GM13977 (cell line): ENCODE results near the gene ADSS2.

Experiments used
- DNase-seq: peaks from one replicate; pipeline ENCODE4 v3.0.0; 2012; ENCODE audit warnings: low spot score
- in situ Hi-C: fragments of 300-500 bp; cut with MboI; formaldehyde crosslinking; loops from one replicate; pipeline ENCODE4 v1.12.0; 2022; ENCODE audit warnings: low sequenced_read_pairs, low pct_unique_long_range_greater_than_20kb, mixed read lengths, inconsistent platforms; ENCODE audit not compliant: unreplicated experiment
- TF ChIP-seq, protein P1 (sequence below): IDR thresholded peaks from 2 replicates; pipeline ENCODE4 v1.5.1; 2012; ENCODE audit warnings: mild to moderate bottlenecking, control low read depth; ENCODE audit not compliant: insufficient read depth; ENCODE audit errors: extremely low read depth, missing control alignments

ADSS2 gene

GRCh38 chr1:244466724-244467123, 15.0 kb upstream of the ADSS2 start:
- in situ Hi-C loops = no loop called here
- TF ChIP-seq, protein P1, sequence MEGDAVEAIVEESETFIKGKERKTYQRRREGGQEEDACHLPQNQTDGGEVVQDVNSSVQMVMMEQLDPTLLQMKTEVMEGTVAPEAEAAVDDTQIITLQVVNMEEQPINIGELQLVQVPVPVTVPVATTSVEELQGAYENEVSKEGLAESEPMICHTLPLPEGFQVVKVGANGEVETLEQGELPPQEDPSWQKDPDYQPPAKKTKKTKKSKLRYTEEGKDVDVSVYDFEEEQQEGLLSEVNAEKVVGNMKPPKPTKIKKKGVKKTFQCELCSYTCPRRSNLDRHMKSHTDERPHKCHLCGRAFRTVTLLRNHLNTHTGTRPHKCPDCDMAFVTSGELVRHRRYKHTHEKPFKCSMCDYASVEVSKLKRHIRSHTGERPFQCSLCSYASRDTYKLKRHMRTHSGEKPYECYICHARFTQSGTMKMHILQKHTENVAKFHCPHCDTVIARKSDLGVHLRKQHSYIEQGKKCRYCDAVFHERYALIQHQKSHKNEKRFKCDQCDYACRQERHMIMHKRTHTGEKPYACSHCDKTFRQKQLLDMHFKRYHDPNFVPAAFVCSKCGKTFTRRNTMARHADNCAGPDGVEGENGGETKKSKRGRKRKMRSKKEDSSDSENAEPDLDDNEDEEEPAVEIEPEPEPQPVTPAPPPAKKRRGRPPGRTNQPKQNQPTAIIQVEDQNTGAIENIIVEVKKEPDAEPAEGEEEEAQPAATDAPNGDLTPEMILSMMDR = no peak
- no peak for DNase-seq

DNA sequence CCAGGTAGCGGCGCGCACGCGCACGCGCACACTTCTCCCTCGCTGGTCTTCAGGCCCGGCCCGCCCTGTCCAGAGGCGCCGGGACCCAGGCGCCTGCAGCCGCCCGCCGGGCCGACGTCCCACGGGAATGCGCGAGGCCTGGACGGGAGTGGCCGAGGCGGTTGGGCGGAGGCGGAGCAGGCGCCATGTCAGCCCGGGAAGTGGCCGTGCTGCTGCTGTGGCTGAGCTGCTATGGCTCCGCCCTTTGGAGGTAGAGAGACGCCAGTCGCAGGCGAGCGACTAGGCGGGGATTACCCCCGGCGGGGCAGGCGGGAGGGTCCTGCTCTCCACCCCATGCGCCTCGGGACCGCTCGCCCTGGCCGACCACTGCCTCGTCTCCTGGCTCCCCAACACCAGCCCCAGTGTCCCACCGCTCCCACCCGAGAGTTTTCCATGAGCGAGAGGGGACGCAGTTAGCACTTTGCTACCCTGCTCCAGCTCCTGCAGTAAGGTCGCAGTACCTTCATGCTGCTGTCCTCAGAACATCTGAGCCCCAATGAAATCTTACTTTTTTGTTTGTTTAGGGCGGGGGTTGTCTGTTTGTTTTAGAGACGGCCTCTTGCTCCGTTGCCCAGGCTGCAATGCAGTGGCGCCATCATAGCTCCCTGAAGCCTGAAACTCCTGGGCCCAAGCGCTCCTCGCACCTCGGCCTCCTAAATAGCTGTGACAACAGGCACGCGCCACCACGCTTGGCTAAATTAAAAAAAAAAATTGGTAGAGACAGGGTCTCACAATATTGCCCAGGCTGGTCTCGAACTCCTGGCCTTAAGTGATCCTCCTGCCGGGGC, 9.7 kb upstream of the ADSS2 start, which contains the start of gene CATSPERE:
Gene CATSPERE, plus strand, starts transcription at position 29 of the 827 bp plus-strand sequence. Its CDS starts 157 bp downstream, at position 186.
- peak; percentile 92 for DNase-seq
- TF ChIP-seq, protein P1 = no peak
- in situ Hi-C loops = no loop called here

DNA sequence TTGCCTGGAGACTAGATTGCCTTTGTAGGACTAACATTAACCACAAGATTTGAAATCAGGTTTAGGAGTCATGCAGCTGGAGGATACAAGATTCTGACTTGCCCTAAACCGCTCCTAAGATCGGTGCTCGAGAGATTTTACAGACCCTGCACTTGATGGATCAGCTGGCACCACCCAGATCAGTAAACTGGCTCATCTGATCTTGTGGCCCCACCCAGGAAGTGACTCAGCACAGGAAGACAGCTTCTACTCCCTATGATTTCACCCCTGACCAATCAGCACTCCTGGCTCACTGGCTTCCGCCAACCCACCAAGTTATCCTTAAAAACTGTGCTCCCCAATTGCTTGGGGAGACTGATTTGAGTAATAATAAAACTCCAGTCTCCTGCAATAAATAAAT, 8.5 kb upstream of the ADSS2 start:
- DNase-seq = no peak
- in situ Hi-C loops = no loop called here
- TF ChIP-seq, protein P1 = no peak

- TF ChIP-seq, protein P1 = no peak
- DNase-seq = no peak
- in situ Hi-C loops = no loop called here
These were observed 7.1 kb upstream of the ADSS2 start for GRCh38 chr1:244458781-244459180.

DNA sequence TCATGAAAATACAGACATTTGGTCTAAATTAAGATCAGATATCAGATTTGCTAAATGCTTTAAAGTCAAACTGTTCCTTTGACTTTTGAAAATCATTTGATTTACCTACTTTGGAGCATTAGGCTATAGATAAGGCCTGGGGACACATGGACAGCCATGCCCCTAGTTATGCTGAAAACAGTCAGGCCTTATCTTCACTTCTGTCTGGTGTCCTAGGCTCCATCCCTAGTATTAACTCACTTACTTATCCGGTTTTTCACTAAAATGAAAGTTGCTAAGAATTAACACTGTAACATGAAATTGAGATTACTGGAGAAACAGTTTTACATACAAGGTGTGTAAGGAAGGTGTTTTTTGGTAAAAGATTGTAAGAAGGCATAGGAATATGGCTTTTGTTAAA, 4.9 kb upstream of the ADSS2 start:
- TF ChIP-seq, protein P1 = no peak
- no peak for DNase-seq
- in situ Hi-C loops = no loop called here

- TF ChIP-seq, protein P1 = no peak
- in situ Hi-C loops = no loop called here
These were observed 2.7 kb upstream of the ADSS2 start for GRCh38 chr1:244454412-244454811.

More at GRCh38 chr1:244454412-244454811, 2.7 kb upstream of the ADSS2 start:
- DNase-seq = no peak
